GM21825 (cell line): Measurements from ENCODE around the gene LXN.
"Not testable (repeated sequence)": the region's sequence is repeated elsewhere in the genome, so short reads cannot be mapped to it uniquely, and the experiment has no call there.

Experiments used
- ATAC-seq: cut with Tn5 transposase; IDR thresholded peaks from one replicate; pipeline ENCODE4 v1.9.1; 2021; ENCODE audit warnings: mild to moderate bottlenecking, moderate library complexity; ENCODE audit not compliant: unreplicated experiment

LXN gene, protein sequence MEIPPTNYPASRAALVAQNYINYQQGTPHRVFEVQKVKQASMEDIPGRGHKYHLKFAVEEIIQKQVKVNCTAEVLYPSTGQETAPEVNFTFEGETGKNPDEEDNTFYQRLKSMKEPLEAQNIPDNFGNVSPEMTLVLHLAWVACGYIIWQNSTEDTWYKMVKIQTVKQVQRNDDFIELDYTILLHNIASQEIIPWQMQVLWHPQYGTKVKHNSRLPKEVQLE

DNA sequence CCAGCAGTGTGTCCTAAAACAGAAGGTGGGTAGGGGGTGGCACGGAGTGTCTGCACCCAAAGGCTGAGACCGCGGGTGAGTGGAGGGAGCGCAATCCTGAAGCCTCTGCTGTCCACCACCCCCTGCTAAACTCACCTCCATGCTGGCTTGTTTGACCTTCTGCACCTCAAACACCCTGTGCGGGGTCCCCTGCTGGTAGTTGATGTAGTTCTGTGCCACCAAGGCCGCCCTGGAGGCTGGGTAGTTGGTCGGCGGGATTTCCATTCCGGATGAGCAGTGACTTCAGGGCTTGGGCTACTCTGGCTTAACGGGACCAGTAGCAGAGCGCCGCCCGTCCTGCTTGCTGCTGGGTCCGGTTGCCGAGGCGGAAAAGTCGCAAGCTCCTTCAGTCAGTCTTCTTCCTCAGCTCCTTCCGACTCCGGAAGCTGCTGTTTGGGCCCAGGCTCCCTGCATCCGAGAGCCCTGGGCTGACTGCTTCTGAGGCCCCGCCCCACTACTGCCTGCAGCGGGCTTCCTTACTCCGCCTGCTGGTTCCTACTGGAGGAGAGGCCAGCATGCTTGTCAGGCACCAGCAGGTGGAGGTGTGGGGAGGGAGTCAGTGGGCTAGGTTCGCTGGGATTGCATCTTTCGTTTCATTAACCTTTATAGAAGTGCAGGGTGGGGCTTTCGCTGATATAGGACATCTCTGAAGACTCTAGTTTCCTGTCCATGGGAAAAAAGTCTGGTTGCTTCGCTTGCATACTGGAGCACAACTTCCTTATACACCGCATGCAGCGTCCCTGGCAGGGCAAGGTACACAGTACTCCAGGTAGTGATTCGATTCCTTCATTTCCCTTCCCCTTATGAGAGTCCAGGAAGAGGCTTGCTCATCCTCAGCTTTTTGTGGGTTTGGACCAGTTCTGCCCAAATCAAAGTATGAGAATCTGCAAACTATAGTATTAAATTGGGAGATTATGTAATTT, at the start of gene LXN:
TSS of gene LXN (minus strand) at position 434 of the 962 bp plus-strand sequence. CDS start at position 264, 170 bp downstream.
- ATAC-seq, result peak; percentile 100

DNA sequence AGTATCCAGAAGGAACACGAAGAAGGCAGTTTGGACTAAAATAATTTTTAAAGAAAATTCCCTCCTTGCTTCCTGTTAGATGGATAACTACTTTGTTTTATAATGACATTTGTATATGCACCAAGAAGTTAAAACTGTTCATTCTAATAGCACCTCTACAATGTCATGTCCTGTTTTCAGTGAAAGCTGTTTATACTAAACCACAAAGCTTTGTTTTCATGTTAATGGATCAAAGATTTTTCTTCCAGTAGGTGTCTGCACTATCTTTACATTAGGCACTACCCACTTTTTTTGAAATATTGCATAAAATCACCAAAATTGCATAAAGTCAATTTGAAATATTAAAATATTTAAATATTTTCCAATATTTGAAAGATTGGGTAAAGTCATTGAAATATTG, 49.7 kb upstream of the LXN start:
- ATAC-seq, result no peak

DNA sequence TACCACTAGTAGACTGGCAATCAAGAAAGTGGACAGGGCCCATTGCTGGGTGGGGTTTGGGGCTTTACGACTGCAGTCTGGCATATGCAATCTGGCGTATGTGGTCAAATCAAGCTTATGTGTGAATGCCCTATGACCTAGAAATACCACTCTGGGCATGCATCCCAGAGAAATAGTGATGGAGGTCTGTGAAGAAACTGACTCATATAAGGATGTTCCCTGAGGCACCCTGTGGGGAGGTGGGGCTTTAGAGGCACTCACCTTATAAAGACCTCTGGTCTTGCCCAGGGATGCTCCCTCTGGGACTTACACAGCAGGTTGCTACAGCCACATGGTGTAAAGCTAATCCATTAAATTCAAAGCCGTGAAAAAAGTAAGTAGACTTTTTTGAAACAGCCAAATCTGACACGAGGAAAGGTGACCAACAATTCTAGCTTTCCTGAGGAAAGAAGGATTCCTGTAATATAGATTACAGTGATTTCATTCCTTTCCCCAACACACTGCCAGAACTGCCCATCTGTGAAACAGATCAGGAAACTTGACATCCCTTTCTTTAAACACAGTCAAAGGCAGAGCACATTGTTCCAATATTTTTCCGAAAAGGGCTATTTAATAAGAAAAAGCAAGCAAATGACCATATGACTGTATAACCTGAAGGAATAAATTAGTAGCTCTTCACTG, 46.2 kb upstream of the LXN start:
- no peak for ATAC-seq

- no peak for ATAC-seq
Observed at GRCh38 chr3:158717576-158717975, 45.1 kb upstream of the LXN start.

DNA sequence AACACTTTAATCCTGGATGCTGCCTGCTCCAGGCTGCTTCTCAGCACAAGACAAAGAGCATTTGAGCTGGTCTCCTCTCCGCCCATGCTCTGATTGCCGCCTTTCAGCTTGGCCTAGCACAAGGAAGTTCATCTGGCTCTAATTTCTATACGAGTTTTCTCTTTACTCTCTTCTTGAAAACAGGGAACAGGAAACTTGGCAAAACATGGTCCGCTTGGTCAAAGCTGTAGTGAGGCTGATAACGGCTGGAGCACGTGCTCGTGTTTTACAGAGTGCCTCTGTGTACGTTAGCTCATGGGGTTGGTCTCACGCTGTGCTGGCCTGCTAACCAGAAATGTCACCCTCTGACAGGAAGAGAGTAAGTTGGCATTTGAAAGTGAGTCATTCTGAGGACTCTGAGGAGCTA, 40.6 kb upstream of the LXN start:
- no peak for ATAC-seq

DNA sequence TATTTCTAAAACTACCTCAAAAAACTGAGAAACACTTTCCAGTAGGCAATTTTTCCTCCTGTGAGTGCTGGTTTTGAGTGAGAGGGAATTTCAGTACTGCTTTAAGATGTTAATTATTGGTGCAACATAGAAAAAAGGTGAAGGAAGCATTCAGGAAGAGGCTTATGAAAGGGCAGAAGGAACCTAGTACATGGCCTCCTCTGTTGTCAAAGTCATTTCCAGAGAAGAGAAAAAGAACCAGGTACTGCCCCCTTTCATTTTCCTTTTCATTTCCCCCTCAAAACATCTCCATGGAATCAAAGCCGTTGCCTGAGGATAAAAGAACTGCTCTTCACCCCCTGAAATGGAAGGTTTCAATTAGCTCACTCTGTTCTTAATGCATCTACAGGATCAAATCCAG, 40.0 kb upstream of the LXN start:
- no peak for ATAC-seq

DNA sequence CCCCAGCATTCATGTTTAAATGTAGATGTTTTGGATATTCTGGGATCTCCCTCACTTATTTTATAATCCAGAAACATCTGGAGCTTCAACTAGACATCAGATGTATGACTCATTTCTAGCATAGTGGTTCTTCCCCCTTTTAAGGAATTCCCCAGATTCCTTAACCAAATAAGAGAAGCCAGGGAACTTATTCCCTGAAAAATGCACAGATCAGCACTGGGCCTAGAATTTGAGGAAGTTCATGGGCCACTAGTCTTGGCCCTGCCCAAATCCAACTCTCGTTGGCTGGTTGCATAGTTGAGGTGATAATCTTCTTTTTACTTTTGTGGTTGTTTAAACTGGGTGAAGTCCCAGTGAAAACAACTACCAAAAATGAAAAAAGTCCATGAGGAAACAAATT, 39.4 kb upstream of the LXN start:
- no peak for ATAC-seq

DNA sequence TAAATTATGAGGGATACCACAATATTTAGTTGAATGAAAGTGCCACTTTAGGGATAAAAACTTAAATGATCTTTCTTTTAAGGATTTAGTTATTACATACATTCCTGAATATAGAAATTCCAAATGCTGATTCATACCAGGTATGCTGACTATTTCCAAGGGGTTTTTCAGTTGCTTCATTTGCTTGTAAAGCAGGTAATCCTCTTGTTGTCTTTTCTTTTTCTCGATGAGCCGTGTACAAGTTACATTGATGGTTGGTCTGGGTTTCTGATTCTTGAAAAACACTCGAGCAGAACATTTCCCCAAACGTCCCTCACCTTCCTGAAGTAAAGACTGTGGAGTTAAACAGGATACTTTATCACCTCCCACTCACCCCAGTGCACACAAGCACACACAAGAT, 38.2 kb upstream of the LXN start:
- ATAC-seq, result no peak

GRCh38 chr3:158709666-158710083, 37.2 kb upstream of the LXN start:
- ATAC-seq, result no peak

DNA sequence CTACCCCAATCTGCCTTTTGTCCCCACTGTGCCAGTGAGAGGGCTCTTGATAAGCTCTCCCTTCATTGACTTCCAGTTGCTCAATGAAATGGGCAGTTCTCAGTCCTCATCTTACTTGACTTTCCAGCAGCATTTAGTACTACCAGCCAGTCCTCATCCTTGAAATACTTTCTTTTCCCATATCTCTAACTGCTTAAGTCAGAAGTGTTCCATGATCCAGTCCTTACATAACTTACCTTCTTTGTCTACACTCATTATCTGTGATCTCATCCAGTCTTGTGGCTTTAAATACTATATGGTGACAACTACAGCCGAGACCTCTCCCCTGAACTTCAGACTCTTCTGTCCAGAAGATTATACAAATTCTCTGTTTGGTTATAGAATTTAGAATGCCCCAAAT, 31.1 kb upstream of the LXN start:
- ATAC-seq, result no peak

GRCh38 chr3:158702815-158703481, 30.5 kb upstream of the LXN start:
- no peak for ATAC-seq

GRCh38 chr3:158701420-158702065, 29.1 kb upstream of the LXN start:
- ATAC-seq, result no peak

DNA sequence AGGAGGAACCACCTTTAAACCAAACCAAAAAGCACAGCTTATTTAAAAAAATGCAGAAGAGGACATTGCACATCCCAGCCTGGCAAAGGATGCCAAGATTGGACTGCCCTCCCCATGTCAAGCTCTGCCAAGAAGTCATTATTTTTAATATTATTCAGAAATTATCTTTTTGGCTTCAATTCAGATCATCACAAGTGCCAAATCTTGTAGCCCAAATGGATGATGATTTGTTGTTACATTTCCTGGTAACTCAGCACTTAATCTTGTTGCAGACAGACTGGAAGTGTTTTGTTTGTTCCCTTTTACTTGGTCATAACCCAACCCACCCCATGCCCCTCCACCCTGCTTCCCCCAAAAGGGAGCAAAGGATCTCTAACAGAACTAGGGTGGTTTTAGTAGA, 28.1 kb upstream of the LXN start:
- no peak for ATAC-seq

GRCh38 chr3:158696618-158697017, 24.2 kb upstream of the LXN start:
- ATAC-seq, result no peak

DNA sequence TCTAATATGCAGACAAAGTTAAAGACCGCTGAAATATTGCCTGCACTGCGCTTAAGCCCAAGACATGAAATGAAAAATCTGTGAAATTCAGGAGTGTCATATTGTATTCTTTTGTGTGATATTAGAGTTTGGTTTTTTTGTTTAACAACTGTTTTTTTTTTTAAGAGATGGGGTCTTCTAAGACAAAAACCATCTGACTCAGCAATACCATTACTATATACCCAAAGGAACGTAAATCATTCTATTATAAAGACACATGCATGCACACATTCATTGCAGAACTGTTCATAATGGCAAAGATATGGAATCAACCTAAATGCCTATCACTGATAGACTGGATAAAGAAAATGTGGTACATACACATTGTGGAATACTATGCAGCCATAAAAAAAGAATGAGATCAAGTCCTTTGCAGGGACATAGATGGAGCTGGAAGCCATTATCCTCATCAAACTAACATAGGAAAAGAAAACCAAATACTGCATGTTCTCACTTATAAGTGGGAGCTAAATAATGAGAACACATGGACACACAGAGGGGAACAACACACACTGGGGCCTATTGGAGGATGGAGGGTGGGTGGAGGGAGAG, 21.5 kb upstream of the LXN start:
- not testable (repeated sequence) for ATAC-seq

DNA sequence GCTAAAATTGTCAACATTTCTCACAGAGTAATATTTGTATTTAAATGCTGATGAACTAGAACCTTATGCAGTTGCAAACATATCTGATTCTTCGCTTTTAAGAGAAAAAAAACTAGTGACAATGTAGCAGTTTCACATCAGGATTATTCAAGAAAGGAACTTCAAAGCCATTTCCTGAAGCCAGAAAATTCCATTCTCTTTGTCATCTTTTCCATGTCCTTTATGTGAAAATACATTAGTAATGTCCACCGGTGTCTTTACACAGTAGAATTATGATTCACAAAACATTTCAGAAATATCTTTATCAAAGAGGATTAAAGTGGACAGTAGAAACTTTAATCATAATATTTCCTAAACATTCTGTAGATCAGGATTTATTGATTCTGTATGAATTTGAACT, 12.7 kb upstream of the LXN start:
- ATAC-seq, result no peak

- ATAC-seq, result no peak
Observed at GRCh38 chr3:158683230-158683962, 10.9 kb upstream of the LXN start.

- ATAC-seq, result no peak
Observed at GRCh38 chr3:158680861-158681260, 8.4 kb upstream of the LXN start.

DNA sequence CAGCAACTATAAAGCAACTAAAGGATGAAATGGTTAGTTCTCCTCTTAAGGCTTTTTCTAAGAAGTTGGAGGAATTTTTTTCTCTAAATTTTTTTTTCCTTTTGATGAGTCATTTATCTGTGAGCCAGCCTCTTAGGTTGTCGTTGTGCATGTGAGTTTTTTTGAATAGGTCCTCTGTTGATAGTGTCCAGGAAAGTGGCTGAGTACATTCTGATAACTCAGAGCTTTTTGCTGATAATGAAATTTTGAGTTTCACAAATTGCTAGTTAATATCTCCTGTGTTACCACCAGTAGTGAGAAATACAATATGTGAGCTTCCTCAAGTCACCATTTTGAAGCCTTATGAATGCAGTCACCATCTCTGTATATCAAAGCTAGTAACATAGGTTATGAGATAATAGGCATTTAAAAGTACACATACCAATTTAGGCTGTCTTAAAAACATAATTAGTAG, 7.1 kb upstream of the LXN start:
- ATAC-seq, result no peak
